NCI-H524 treated with DMSO at 0.1 percent for 48 hours (cell line): ENCODE measurements around the gene MMD.
"Not testable (repeated sequence)": the region's sequence is repeated elsewhere in the genome, so short reads cannot be mapped to it uniquely, and the experiment has no call there.

Source experiments
- DNase-seq: peaks from one replicate; lab custom pipeline; 2025; lab: John Stamatoyannopoulos, UW

Gene MMD

GRCh38 chr17:55420067-55420775 lies 1.4 kb downstream of the MMD start:
- no peak for DNase-seq

GRCh38 chr17:55418369-55419268 lies 3.0 kb downstream of the MMD start:
- no peak for DNase-seq

- no peak for DNase-seq
Measured at GRCh38 chr17:55417411-55418268, 4.0 kb downstream of the MMD start.

GRCh38 chr17:55416470-55417052 lies 5.1 kb downstream of the MMD start:
- no peak for DNase-seq

- DNase-seq = no peak
Measured at GRCh38 chr17:55416000-55416399, 5.6 kb downstream of the MMD start.

GRCh38 chr17:55414983-55415382 lies 6.7 kb downstream of the MMD start:
- DNase-seq = peak; percentile 90

- no peak for DNase-seq
Measured at GRCh38 chr17:55413825-55414489, 7.7 kb downstream of the MMD start.

GRCh38 chr17:55411463-55411855 lies 10.2 kb downstream of the MMD start:
- peak; percentile 73 for DNase-seq

GRCh38 chr17:55410722-55411462 lies 10.7 kb downstream of the MMD start:
- DNase-seq = no peak

- DNase-seq = no peak
Measured at GRCh38 chr17:55409030-55409800, 12.4 kb downstream of the MMD start.

- DNase-seq = no peak
Measured at GRCh38 chr17:55407641-55408566, 13.7 kb downstream of the MMD start.

- no peak for DNase-seq
Measured at GRCh38 chr17:55405600-55405999, 16.0 kb downstream of the MMD start.

GRCh38 chr17:55404197-55404596 lies 17.4 kb downstream of the MMD start:
- DNase-seq = not testable (repeated sequence)

GRCh38 chr17:55402374-55402773 lies 19.3 kb downstream of the MMD start:
- no peak for DNase-seq

GRCh38 chr17:55398689-55399088 lies 22.9 kb downstream of the MMD start:
- DNase-seq = no peak

- DNase-seq = no peak
Measured at GRCh38 chr17:55395803-55396505, 25.7 kb downstream of the MMD start.

- peak; percentile 29 for DNase-seq
Measured at GRCh38 chr17:55394357-55395021, 27.1 kb downstream of the MMD start.
